Tibial nerve (tissue), 4 donors: ENCODE measurements around the gene LETM1. TPM values are rescaled to one million over a fixed set of nuclear protein-coding genes. Genes with fewer than 3 reads are reported as not detected.
"Not testable (repeated sequence)": the region's sequence is repeated elsewhere in the genome, so short reads cannot be mapped to it uniquely, and the experiment has no call there.

Source experiments
- DNase-seq, 2 donors: peaks; one replicate each; pipeline ENCODE4 v3.0.0-alpha.2; 2019; ENCODE audit warnings: low spot score in 2 of 2
- H3K27ac ChIP-seq, 4 donors: fragments of 200-600 bp; sonication (generic) in 3 of 4; one replicate each; pipeline ENCODE4 v1.5.1; 2017 to 2019; ENCODE audit warnings: mild to moderate bottlenecking in 1 of 4
- H3K27me3 ChIP-seq, 2 donors: fragments of 200-600 bp; sonication (generic) in 1 of 2; one replicate each; pipeline versions ENCODE4 v1.5.1 to v1.6.0; 2017 to 2019
- H3K36me3 ChIP-seq, 3 donors: fragments of 200-600 bp; sonication (generic); one replicate each; pipeline ENCODE4 v1.5.1; 2018 to 2019
- H3K4me1 ChIP-seq, 4 donors: fragments of 200-600 bp; sonication (generic) in 3 of 4; one replicate each; pipeline ENCODE4 v1.5.1; 2017 to 2019
- H3K4me3 ChIP-seq, 4 donors: fragments of 200-600 bp; sonication (generic) in 3 of 4; one replicate each; pipeline ENCODE4 v1.5.1; 2017 to 2019; ENCODE audit warnings: mild to moderate bottlenecking in 1 of 4, moderate library complexity in 1 of 4
- H3K9me3 ChIP-seq, 4 donors: fragments of 200-600 bp; sonication (generic) in 3 of 4; one replicate each; pipeline ENCODE4 v1.5.1; 2017 to 2019
- CTCF ChIP-seq, 5 experiments: fragments of 200-600 bp in 3 of 5; fragments of 450-650 bp in 2 of 5; sonication (generic) in 3 of 5; IDR thresholded peaks; one replicate each; pipeline ENCODE4 v1.5.1; 2016 to 2019; ENCODE audit warnings: antibody characterized with exemption in 5 of 5, mild to moderate bottlenecking in 3 of 5, moderate library complexity in 2 of 5
- EP300 ChIP-seq, 2 donors: sonication (generic); formaldehyde crosslinking; IDR thresholded peaks; one replicate each; pipeline ENCODE4 v1.6.1; 2017; ENCODE audit warnings: antibody characterized with exemption in 2 of 2, mild to moderate bottlenecking in 1 of 2
- POLR2A ChIP-seq, 2 donors: fragments of 450-650 bp; IDR thresholded peaks; one replicate each; pipeline ENCODE4 v1.6.1; 2017; ENCODE audit warnings: antibody characterized with exemption in 2 of 2, mild to moderate bottlenecking in 2 of 2, moderate library complexity in 2 of 2
- WGBS, 2 donors: methylation state at CpG; one replicate each; pipeline ENCODE4 v1.1.5; 2018; 5-methylcytosine and 5-hydroxymethylcytosine counted together
- total RNA-seq, 4 donors: library from RNA; depleted of rRNA; stranded (reverse); fragments of >200 nt; gene quantifications; one replicate each; pipeline ENCODE4 v1.1.0, GENCODE V29; 2016

The LETM1 gene
- total RNA-seq, 4 donors from 2014 or later, result 53.5 to 85.5 (median 68.6) TPM

GRCh38 chr4:1836650-1837049, 19.3 kb downstream of the LETM1 start:
- H3K36me3 ChIP-seq, result peaks cover 3 to 96% (median 34%) of the 10 kb centered on the region in 3 donors
- H3K27ac ChIP-seq, result no peak overlapping the region
- 91 to 96% methylated on average over 6 to 7 of the region's 7 CpGs for whole genome bisulfite sequencing, 2 donors
- no peak overlapping the region for H3K4me3 ChIP-seq
- TF ChIP-seq POLR2A (IDR thresholded peaks at IDR 0.05) (no peak), EP300 (IDR thresholded peaks at IDR 0.05) (no peak), CTCF (IDR thresholded peaks at IDR 0.05) (no peak)
- no peaks in the 10 kb centered on the region for H3K9me3 ChIP-seq
- no peak for DNase-seq
- no peaks in the 10 kb centered on the region for H3K27me3 ChIP-seq
- peaks cover 0 to 7% (median 2%) of the 10 kb centered on the region in 4 donors for H3K4me1 ChIP-seq

- WGBS, 2 donors, result 93 to 98% methylated on average over 8 of the region's 8 CpGs
- not testable (repeated sequence) for DNase-seq, H3K27ac ChIP-seq, H3K27me3 ChIP-seq, H3K4me1 ChIP-seq, H3K9me3 ChIP-seq, H3K4me3 ChIP-seq
- H3K36me3 ChIP-seq, result peaks cover 2 to 98% (median 42%) of the 10 kb centered on the region in 3 donors
Measured at GRCh38 chr4:1835836-1836235, 20.1 kb downstream of the LETM1 start.

GRCh38 chr4:1834047-1834775, 21.7 kb downstream of the LETM1 start:
- H3K4me3 ChIP-seq, result no peak overlapping the region
- no peaks in the 10 kb centered on the region for H3K9me3 ChIP-seq
- no peak overlapping the region for H3K27ac ChIP-seq
- H3K4me1 ChIP-seq, result no peaks in the 10 kb centered on the region
- H3K27me3 ChIP-seq, result no peaks in the 10 kb centered on the region
- WGBS, 2 donors, result 87 to 88% methylated on average over 19 to 21 of the region's 21 CpGs
- TF ChIP-seq CTCF (IDR thresholded peaks at IDR 0.05), result no peak
- TF ChIP-seq EP300 (IDR thresholded peaks at IDR 0.05), result no peak
- TF ChIP-seq POLR2A (IDR thresholded peaks at IDR 0.05), result no peak
- peaks cover 0 to 91% (median 42%) of the 10 kb centered on the region in 3 donors for H3K36me3 ChIP-seq
- DNase-seq, result no peak

- peaks cover 0 to 84% (median 36%) of the 10 kb centered on the region in 3 donors for H3K36me3 ChIP-seq
- H3K27me3 ChIP-seq, result no peaks in the 10 kb centered on the region
- WGBS, 2 donors, result 89 to 93% methylated on average over 8 to 14 of the region's 14 CpGs
- TF ChIP-seq CTCF (IDR thresholded peaks at IDR 0.05) (no peak), POLR2A (IDR thresholded peaks at IDR 0.05) (no peak), EP300 (IDR thresholded peaks at IDR 0.05) (no peak)
- H3K4me1 ChIP-seq, result no peaks in the 10 kb centered on the region
- DNase-seq, result no peak
- no peak overlapping the region for H3K27ac ChIP-seq
- H3K9me3 ChIP-seq, result no peaks in the 10 kb centered on the region
- H3K4me3 ChIP-seq, result no peak overlapping the region
Measured at GRCh38 chr4:1833307-1834046, 22.5 kb downstream of the LETM1 start.

GRCh38 chr4:1832690-1833089, 23.3 kb downstream of the LETM1 start:
- TF ChIP-seq CTCF (IDR thresholded peaks at IDR 0.05) (no peak), EP300 (IDR thresholded peaks at IDR 0.05) (no peak), POLR2A (IDR thresholded peaks at IDR 0.05) (no peak)
- Histone ChIP-seq H3K4me3 (no peak overlapping the region), H3K27me3 (no peaks in the 10 kb centered on the region), H3K4me1 (no peaks in the 10 kb centered on the region), H3K27ac (no peak overlapping the region), H3K36me3 (peaks cover 0 to 76% (median 35%) of the 10 kb centered on the region in 3 donors), H3K9me3 (no peaks in the 10 kb centered on the region)
- DNase-seq, result no peak
- 83 to 84% methylated on average over 18 of the region's 18 CpGs for WGBS, 2 donors
